Neural progenitor cell (in vitro differentiated cells): ENCODE measurements around the gene KCTD18. TPM values are rescaled to one million over a fixed set of nuclear protein-coding genes. Genes with fewer than 3 reads are reported as not detected.

Source experiments
- DNase-seq: peaks from one replicate; pipeline ENCODE4 v3.0.0-alpha.2; 2016; ENCODE audit warnings: low spot score
- H2AFZ ChIP-seq: fragments of 200-600 bp; sonication (generic); replicated peaks from 2 replicates; pipeline ENCODE4 v1.6.1; 2016; ENCODE audit warnings: antibody characterized with exemption
- H3F3A ChIP-seq: fragments of 200-600 bp; sonication (generic); 2 replicates; pipeline ENCODE4 v1.6.1; 2016; ENCODE audit warnings: antibody characterized with exemption, low read depth
- H3K27ac ChIP-seq: fragments of 200-600 bp; sonication (generic); 2 replicates; pipeline ENCODE4 v1.5.1; 2016; ENCODE audit warnings: mild to moderate bottlenecking
- H3K27me3 ChIP-seq: fragments of 200-600 bp; sonication (generic); 2 replicates; pipeline ENCODE4 v1.6.1; 2016; ENCODE audit warnings: mild to moderate bottlenecking, moderate library complexity
- H3K36me3 ChIP-seq: fragments of 200-600 bp; sonication (generic); 2 replicates; pipeline ENCODE4 v1.5.1; 2016
- H3K4me1 ChIP-seq: fragments of 200-600 bp; sonication (generic); 2 replicates; pipeline ENCODE4 v1.6.1; 2016; ENCODE audit warnings: mixed run types
- H3K4me2 ChIP-seq: fragments of 200-600 bp; sonication (generic); 2 replicates; pipeline ENCODE4 v1.6.1; 2016
- H3K4me3 ChIP-seq: fragments of 200-600 bp; sonication (generic); 2 replicates; pipeline ENCODE4 v1.5.1; 2016
- H3K79me2 ChIP-seq: fragments of 200-600 bp; sonication (generic); 2 replicates; pipeline ENCODE4 v1.6.1; 2016; ENCODE audit warnings: low read depth
- H3K9ac ChIP-seq: fragments of 200-600 bp; sonication (generic); 2 replicates; pipeline ENCODE4 v1.6.1; 2016
- H3K9me3 ChIP-seq: fragments of 200-600 bp; sonication (generic); 2 replicates; pipeline ENCODE4 v1.5.1; 2016; ENCODE audit warnings: low read depth
- H4K20me1 ChIP-seq: fragments of 200-600 bp; sonication (generic); 2 replicates; pipeline ENCODE4 v1.6.1; 2016; ENCODE audit warnings: low read depth
- H3K27ac Mint-ChIP-seq: 3 replicates; pipeline ENCODE4 v1.8.0; 2021; ENCODE audit warnings: mixed read lengths
- H3K27me3 Mint-ChIP-seq: 2 replicates; pipeline ENCODE4 v1.8.0; 2022; ENCODE audit warnings: low read depth, mild to moderate bottlenecking, inconsistent platforms, moderate library complexity, mixed read lengths; ENCODE audit not compliant: insufficient read depth
- H3K36me3 Mint-ChIP-seq: 3 replicates; pipeline ENCODE4 v1.8.0; 2021; ENCODE audit warnings: mixed read lengths
- H3K4me1 Mint-ChIP-seq: 3 replicates; pipeline ENCODE4 v1.8.0; 2021; ENCODE audit warnings: mixed read lengths
- H3K4me3 Mint-ChIP-seq: 3 replicates; pipeline ENCODE4 v1.8.0; 2021; ENCODE audit warnings: mild to moderate bottlenecking, moderate library complexity, mixed read lengths
- H3K9me3 Mint-ChIP-seq: 3 replicates; pipeline ENCODE4 v1.8.0; 2020; ENCODE audit warnings: mixed read lengths
- EZH2 ChIP-seq: fragments of 200-600 bp; sonication (generic); IDR thresholded peaks from 2 replicates; pipeline ENCODE4 v1.6.1; 2017; ENCODE audit warnings: antibody characterized with exemption, mild to moderate bottlenecking, moderate library complexity
- EZH2phosphoT487 ChIP-seq: fragments of 200-600 bp; sonication (generic); IDR thresholded peaks from 2 replicates; pipeline ENCODE4 v1.6.1; 2017; ENCODE audit warnings: antibody characterized with exemption
- total RNA-seq: library from RNA; depleted of rRNA; stranded (reverse); fragments of >200 nt; gene quantifications from 2 replicates; pipeline ENCODE4 v1.2.3, GENCODE V29; 2015; ENCODE audit warnings: low replicate concordance
- TF ChIP-seq, protein P1 (sequence below): fragments of 200-600 bp; sonication (generic); IDR thresholded peaks from 2 replicates; pipeline ENCODE4 v1.5.1; 2017; ENCODE audit warnings: antibody characterized with exemption, mild to moderate bottlenecking

Gene KCTD18
- total RNA-seq, 1 donor from 2014 or later: 15.0 TPM

DNA sequence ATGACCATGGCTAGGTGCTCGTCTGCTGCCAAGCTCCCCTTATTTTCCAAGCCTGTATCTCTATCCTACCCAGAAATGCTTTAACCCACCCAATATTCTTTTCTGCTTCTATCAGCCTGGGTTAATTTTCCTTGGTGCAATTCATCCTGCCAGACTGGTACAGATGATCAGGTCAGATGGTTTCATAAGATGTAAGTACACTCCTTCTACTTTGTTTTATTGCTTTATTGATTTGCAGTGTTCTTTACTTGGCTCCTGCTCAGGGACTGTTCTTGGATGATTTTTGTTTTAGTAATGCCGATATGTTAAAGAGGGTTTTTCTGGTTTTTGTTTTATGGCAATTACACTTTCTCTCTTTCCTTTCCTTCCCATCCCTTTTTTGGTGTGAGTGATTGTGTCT, 13.7 kb upstream of the KCTD18 start:
- Mint-ChIP-seq H3K4me1 (peaks cover 16% of the 10 kb centered on the region), H3K27me3 (no peaks in the 10 kb centered on the region), H3K36me3 (no peaks in the 10 kb centered on the region), H3K4me3 (no peak overlapping the region), H3K9me3 (no peaks in the 10 kb centered on the region), H3K27ac (no peak overlapping the region)
- Histone ChIP-seq H3K4me1 (peaks cover 12% of the 10 kb centered on the region), H3K27ac (no peak overlapping the region), H4K20me1 (peaks cover 10% of the 10 kb centered on the region), H2AFZ (no peak overlapping the region), H3K9me3 (no peaks in the 10 kb centered on the region), H3K36me3 (no peaks in the 10 kb centered on the region), H3F3A (peaks cover 7% of the 10 kb centered on the region), H3K79me2 (peaks cover 24% of the 10 kb centered on the region), H3K27me3 (peaks cover 49% of the 10 kb centered on the region), H3K4me3 (no peak overlapping the region), H3K4me2 (no peak overlapping the region), H3K9ac (no peak overlapping the region)
- no peak for DNase-seq
- TF ChIP-seq EZH2phosphoT487 (no peak), EZH2 (no peak)
- TF ChIP-seq, protein P1, sequence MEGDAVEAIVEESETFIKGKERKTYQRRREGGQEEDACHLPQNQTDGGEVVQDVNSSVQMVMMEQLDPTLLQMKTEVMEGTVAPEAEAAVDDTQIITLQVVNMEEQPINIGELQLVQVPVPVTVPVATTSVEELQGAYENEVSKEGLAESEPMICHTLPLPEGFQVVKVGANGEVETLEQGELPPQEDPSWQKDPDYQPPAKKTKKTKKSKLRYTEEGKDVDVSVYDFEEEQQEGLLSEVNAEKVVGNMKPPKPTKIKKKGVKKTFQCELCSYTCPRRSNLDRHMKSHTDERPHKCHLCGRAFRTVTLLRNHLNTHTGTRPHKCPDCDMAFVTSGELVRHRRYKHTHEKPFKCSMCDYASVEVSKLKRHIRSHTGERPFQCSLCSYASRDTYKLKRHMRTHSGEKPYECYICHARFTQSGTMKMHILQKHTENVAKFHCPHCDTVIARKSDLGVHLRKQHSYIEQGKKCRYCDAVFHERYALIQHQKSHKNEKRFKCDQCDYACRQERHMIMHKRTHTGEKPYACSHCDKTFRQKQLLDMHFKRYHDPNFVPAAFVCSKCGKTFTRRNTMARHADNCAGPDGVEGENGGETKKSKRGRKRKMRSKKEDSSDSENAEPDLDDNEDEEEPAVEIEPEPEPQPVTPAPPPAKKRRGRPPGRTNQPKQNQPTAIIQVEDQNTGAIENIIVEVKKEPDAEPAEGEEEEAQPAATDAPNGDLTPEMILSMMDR: no peak

DNA sequence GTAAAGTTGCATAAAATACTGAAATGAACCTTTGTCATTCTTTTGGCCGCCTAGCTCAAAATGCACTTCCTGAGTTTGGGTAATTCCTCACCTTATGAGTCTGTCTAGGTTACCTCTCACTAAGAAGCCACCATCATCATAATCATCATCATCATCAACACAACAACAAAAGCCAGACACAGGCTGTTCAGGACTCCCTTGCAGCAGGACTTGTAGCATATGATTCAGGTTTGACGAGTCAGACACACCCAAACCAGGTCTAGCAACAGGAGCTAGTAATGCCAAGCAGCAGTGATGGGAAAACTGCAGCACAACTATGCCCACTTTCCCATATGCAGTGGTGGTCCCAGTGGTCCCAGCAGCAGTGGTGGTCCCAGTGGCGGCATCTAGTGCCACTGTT, 13.3 kb upstream of the KCTD18 start:
- Histone ChIP-seq H3K9me3 (no peaks in the 10 kb centered on the region), H4K20me1 (peaks cover 10% of the 10 kb centered on the region), H3K9ac (no peak overlapping the region), H3K4me3 (no peak overlapping the region), H3K27ac (no peak overlapping the region), H3K36me3 (no peaks in the 10 kb centered on the region), H2AFZ (no peak overlapping the region), H3K27me3 (peaks cover 49% of the 10 kb centered on the region), H3K79me2 (peaks cover 19% of the 10 kb centered on the region), H3F3A (peaks cover 7% of the 10 kb centered on the region), H3K4me1 (peaks cover 12% of the 10 kb centered on the region), H3K4me2 (no peak overlapping the region)
- Mint-ChIP-seq H3K4me3 (no peak overlapping the region), H3K9me3 (no peaks in the 10 kb centered on the region), H3K27me3 (no peaks in the 10 kb centered on the region), H3K27ac (no peak overlapping the region), H3K36me3 (no peaks in the 10 kb centered on the region), H3K4me1 (peaks cover 16% of the 10 kb centered on the region)
- DNase-seq: no peak
- TF ChIP-seq EZH2phosphoT487: no peak
- TF ChIP-seq, protein P1: no peak
- no peak for TF ChIP-seq EZH2

DNA sequence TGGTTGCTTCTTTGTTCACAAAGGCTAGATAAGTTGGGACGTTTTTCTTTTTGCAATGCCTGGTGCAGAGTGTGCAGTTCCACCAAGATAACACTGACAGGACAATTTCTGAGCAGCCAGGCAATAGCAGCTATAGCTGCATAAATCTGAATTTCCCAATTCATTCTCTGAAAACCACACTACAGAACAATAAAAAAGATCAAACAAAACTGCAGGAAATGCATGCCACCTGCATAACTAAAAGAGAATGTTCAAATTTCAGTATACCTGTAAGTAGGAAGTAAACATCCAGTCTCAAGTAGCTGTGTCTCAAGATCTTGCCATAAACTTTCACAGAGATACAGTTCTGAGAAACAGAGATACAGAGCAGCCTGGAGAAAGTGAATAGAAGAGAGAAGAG, 5.3 kb upstream of the KCTD18 start:
- Mint-ChIP-seq H3K4me3 (no peak overlapping the region), H3K27me3 (no peaks in the 10 kb centered on the region), H3K27ac (no peak overlapping the region), H3K9me3 (peaks cover 9% of the 10 kb centered on the region), H3K36me3 (no peaks in the 10 kb centered on the region), H3K4me1 (peaks cover 3% of the 10 kb centered on the region)
- Histone ChIP-seq H3K36me3 (no peaks in the 10 kb centered on the region), H3K9me3 (peaks cover 8% of the 10 kb centered on the region), H3K4me2 (no peak overlapping the region), H3K4me1 (no peaks in the 10 kb centered on the region), H3K4me3 (no peak overlapping the region), H3F3A (no peaks in the 10 kb centered on the region), H3K9ac (no peak overlapping the region), H3K79me2 (no peaks in the 10 kb centered on the region), H4K20me1 (no peaks in the 10 kb centered on the region), H2AFZ (no peak overlapping the region), H3K27me3 (peaks cover 15% of the 10 kb centered on the region), H3K27ac (no peak overlapping the region)
- no peak for DNase-seq
- TF ChIP-seq EZH2phosphoT487: no peak
- TF ChIP-seq, protein P1: no peak
- TF ChIP-seq EZH2: no peak

DNA sequence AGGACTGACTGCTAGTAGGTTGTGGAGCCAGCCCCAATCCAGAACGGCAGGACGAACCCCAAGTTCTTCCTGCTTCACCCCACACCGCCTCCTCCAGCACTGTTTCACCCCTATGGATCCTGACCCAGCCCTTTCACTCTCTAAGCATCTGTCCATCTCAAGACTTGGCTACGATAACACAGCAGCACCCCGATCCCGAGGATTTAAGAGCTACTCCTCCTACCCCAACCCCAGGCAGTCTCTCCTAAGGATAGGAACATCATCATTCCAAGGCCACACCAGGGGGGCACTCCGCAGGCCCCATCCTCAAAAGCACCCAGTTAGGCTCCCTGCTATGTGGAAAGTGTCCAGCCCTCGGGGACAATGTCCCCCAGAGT, 645 bp downstream of the KCTD18 start:
- no peaks in the 10 kb centered on the region for H3K27me3 Mint-ChIP-seq
- H3K4me1 Mint-ChIP-seq: peaks cover 12% of the 10 kb centered on the region
- H3K9ac ChIP-seq: peak overlapping the region; percentile 63
- H3K4me3 ChIP-seq: peak overlapping the region; percentile 77
- H3K9me3 Mint-ChIP-seq: peaks cover 2% of the 10 kb centered on the region
- no peak overlapping the region for H3K27ac ChIP-seq
- no peaks in the 10 kb centered on the region for H4K20me1 ChIP-seq
- H3K9me3 ChIP-seq: no peaks in the 10 kb centered on the region
- peaks cover 4% of the 10 kb centered on the region for H3K36me3 Mint-ChIP-seq
- H3F3A ChIP-seq: no peaks in the 10 kb centered on the region
- DNase-seq: peak; percentile 20
- H3K36me3 ChIP-seq: no peaks in the 10 kb centered on the region
- peak overlapping the region; percentile 66 for H3K27ac Mint-ChIP-seq
- H3K4me3 Mint-ChIP-seq: peak overlapping the region; percentile 92
- peaks cover 6% of the 10 kb centered on the region for H3K79me2 ChIP-seq
- peaks cover 14% of the 10 kb centered on the region for H3K27me3 ChIP-seq
- TF ChIP-seq, protein P1: no peak
- no peak for TF ChIP-seq EZH2
- no peak for TF ChIP-seq EZH2phosphoT487
- H2AFZ ChIP-seq: peak overlapping the region; percentile 86
- H3K4me1 ChIP-seq: peaks cover 5% of the 10 kb centered on the region
- peak overlapping the region; percentile 93 for H3K4me2 ChIP-seq
